SK-N-SH (cell line): ENCODE results near the gene ADORA2A. TPM values are rescaled to one million over a fixed set of nuclear protein-coding genes. Genes with fewer than 3 reads are reported as not detected.

Source experiments
- CTCF ChIA-PET: fragments of 300-600, 350-600 bp; formaldehyde crosslinking; extraction: SDS; loops from one replicate; lab custom pipeline; 2021; lab: Yijun Ruan, JAX
- POLR2A ChIA-PET: fragments of 350-600 bp; sonication (Branson Sonifier 250); formaldehyde crosslinking; extraction: SDS; loops from one replicate; lab custom pipeline; 2020; ENCODE audit warnings: antibody characterized with exemption, inconsistent platforms; lab: Yijun Ruan, JAX
- DNase-seq: peaks from one replicate; pipeline ENCODE4 v3.0.0; 2012
- H2AFZ ChIP-seq: fragments of 200-600 bp; sonication (generic); 2 replicates; pipeline ENCODE4 v1.8.1; 2016; ENCODE audit warnings: antibody characterized with exemption, mild to moderate bottlenecking, low read depth
- H3F3A ChIP-seq: fragments of 200-600 bp; sonication (generic); replicated peaks from 2 replicates; pipeline ENCODE3; 2016; ENCODE audit warnings: antibody characterized with exemption, mild to moderate bottlenecking; ENCODE audit not compliant: insufficient read depth
- H3K27ac ChIP-seq, 2 experiments: fragments of 200-500 bp in 1 of 2; fragments of 200-600 bp in 1 of 2; sonication (Bioruptor generic) in 1 of 2; sonication (generic), shearing (Covaris generic) in 1 of 2; 2 replicates each; pipeline versions ENCODE4 v1.5.1 to v1.6.1; 2014 to 2016; ENCODE audit warnings: low read depth in 2 of 2, inconsistent platforms in 1 of 2, low read length in 1 of 2, mild to moderate bottlenecking in 1 of 2, mixed read lengths in 1 of 2
- H3K27me3 ChIP-seq: fragments of 200-600 bp; sonication (generic), shearing (Covaris generic); 2 replicates; pipeline ENCODE4 v1.6.1; 2016; ENCODE audit warnings: mixed run types; ENCODE audit not compliant: insufficient read depth
- H3K36me3 ChIP-seq, 2 experiments: fragments of 200-500 bp in 1 of 2; fragments of 200-600 bp in 1 of 2; sonication (Bioruptor generic) in 1 of 2; sonication (generic) in 1 of 2; replicated peaks in 1 of 2; 2 replicates each; pipeline versions ENCODE3 to v1.5.1; 2014 to 2016; ENCODE audit warnings: low read length in 1 of 2, mild to moderate bottlenecking in 1 of 2; ENCODE audit not compliant: insufficient read depth in 2 of 2, control insufficient read depth in 1 of 2
- H3K4me1 ChIP-seq, 2 experiments: fragments of 200-500 bp in 1 of 2; fragments of 200-600 bp in 1 of 2; sonication (Bioruptor generic) in 1 of 2; sonication (generic), shearing (Covaris generic) in 1 of 2; 2 replicates each; pipeline versions ENCODE4 v1.5.1 to v1.6.1; 2014 to 2016; ENCODE audit warnings: low read depth in 1 of 2, low read length in 1 of 2, mixed run types in 1 of 2; ENCODE audit not compliant: insufficient read depth in 2 of 2, control insufficient read depth in 1 of 2
- H3K4me2 ChIP-seq: fragments of 200-600 bp; sonication (generic), shearing (Covaris generic); 2 replicates; pipeline ENCODE4 v1.6.1; 2017; ENCODE audit warnings: mixed run types
- H3K4me3 ChIP-seq, 2 experiments: fragments of 200-500 bp in 1 of 2; fragments of 200-600 bp in 1 of 2; sonication (Bioruptor generic) in 1 of 2; sonication (generic), shearing (Covaris generic) in 1 of 2; 2 replicates each; pipeline versions ENCODE4 v1.5.1 to v1.8.1; 2014 to 2016; ENCODE audit warnings: low read depth in 2 of 2, inconsistent platforms in 1 of 2, low read length in 1 of 2, mild to moderate bottlenecking in 1 of 2, mixed read lengths in 1 of 2, moderate library complexity in 1 of 2
- H3K79me2 ChIP-seq: fragments of 200-600 bp; sonication (generic); 2 replicates; pipeline ENCODE4 v1.8.1; 2017; ENCODE audit warnings: mild to moderate bottlenecking; ENCODE audit not compliant: insufficient read depth
- H3K9ac ChIP-seq: fragments of 200-600 bp; sonication (generic); 2 replicates; pipeline ENCODE4 v1.6.1; 2017; ENCODE audit warnings: mixed run types
- H3K9me2 ChIP-seq: fragments of 200-600 bp; sonication (generic); 2 replicates; pipeline ENCODE4 v1.6.1; 2017; ENCODE audit warnings: mixed run types
- H3K9me3 ChIP-seq: fragments of 200-600 bp; sonication (generic); 2 replicates; pipeline ENCODE4 v1.6.1; 2017; ENCODE audit warnings: mixed run types, mild to moderate bottlenecking, moderate library complexity
- H4K20me1 ChIP-seq: fragments of 200-600 bp; sonication (generic); 2 replicates; pipeline ENCODE4 v1.6.1; 2017; ENCODE audit warnings: mild to moderate bottlenecking, mixed run types; ENCODE audit not compliant: insufficient read depth
- ELF1 ChIP-seq: IDR thresholded peaks from 2 replicates; pipeline ENCODE4 v1.4.0; 2012
- EP300 ChIP-seq, 2 experiments: IDR thresholded peaks; 2 replicates each; pipeline versions ENCODE4 v1.4.0 to v1.6.1; 2012; ENCODE audit warnings: borderline replicate concordance in 1 of 2, low read depth in 1 of 2, low read length in 1 of 2
- EZH2phosphoT487 ChIP-seq: fragments of 200-600 bp; sonication (generic); IDR thresholded peaks from 2 replicates; pipeline ENCODE4 v1.6.1; 2017; ENCODE audit warnings: low read depth, mixed run types, mild to moderate bottlenecking, antibody characterized with exemption, moderate library complexity, borderline replicate concordance
- FOSL2 ChIP-seq: IDR thresholded peaks from 2 replicates; pipeline ENCODE4 v1.4.0; 2012; ENCODE audit warnings: low read depth, mild to moderate bottlenecking, moderate library complexity, borderline replicate concordance
- FOXJ3 ChIP-seq: sonication (generic); formaldehyde crosslinking; IDR thresholded peaks from 2 replicates; pipeline ENCODE4 v1.5.1; 2020; ENCODE audit warnings: mild to moderate bottlenecking, missing genetic modification reagents
- GABPA ChIP-seq: IDR thresholded peaks from 2 replicates; pipeline ENCODE4 v1.4.0; 2012; ENCODE audit warnings: low read depth, mild to moderate bottlenecking
- NFIC ChIP-seq: IDR thresholded peaks from 2 replicates; pipeline ENCODE4 v1.4.0; 2012; ENCODE audit warnings: borderline replicate concordance
- RAD21 ChIP-seq: IDR thresholded peaks from 2 replicates; pipeline ENCODE4 v1.6.1; 2012; ENCODE audit warnings: mild to moderate bottlenecking, low read length
- RCOR1 ChIP-seq: fragments of 150-350 bp; IDR thresholded peaks from 2 replicates; pipeline ENCODE4 v1.6.1; 2017; ENCODE audit warnings: antibody characterized with exemption, low read length
- SIN3A ChIP-seq: IDR thresholded peaks from 2 replicates; pipeline ENCODE4 v1.6.1; 2012; ENCODE audit warnings: low read depth, mild to moderate bottlenecking, low read length, moderate library complexity, borderline replicate concordance
- SMC3 ChIP-seq: IDR thresholded peaks from 2 replicates; pipeline ENCODE4 v1.6.1; 2012; ENCODE audit warnings: low read depth, low read length, improper control_type of control experiment
- TEAD4 ChIP-seq: IDR thresholded peaks from 2 replicates; pipeline ENCODE4 v1.4.0; 2012; ENCODE audit warnings: mild to moderate bottlenecking, borderline replicate concordance; ENCODE audit not compliant: insufficient read depth
- WGBS: methylation state at CpG from one replicate; pipeline ENCODE4 v1.1.6; 2017; ENCODE audit warnings: low lambda C conversion rate; 5-methylcytosine and 5-hydroxymethylcytosine counted together
- polyA plus RNA-seq, 3 experiments: library from polyadenylated mRNA; depleted of rRNA; stranded (reverse); fragments of >200 nt; gene quantifications; 2 replicates each; pipeline ENCODE4 v1.2.3, GENCODE V29; 2012
- TF ChIP-seq, protein P1 (sequence below): fragments of 200-600 bp; sonication (generic); IDR thresholded peaks from 2 replicates; pipeline ENCODE4 v1.6.1; 2017; ENCODE audit warnings: antibody characterized with exemption, mild to moderate bottlenecking, moderate library complexity
- TF ChIP-seq, protein P2 (sequence below): IDR thresholded peaks from 2 replicates; pipeline ENCODE4; 2012
- TF ChIP-seq, protein P3 (sequence below): IDR thresholded peaks from 2 replicates; pipeline ENCODE4 v1.4.0; 2012; ENCODE audit warnings: low read depth, borderline replicate concordance
- TF ChIP-seq, protein P4 (sequence below): IDR thresholded peaks from 2 replicates; pipeline ENCODE4 v1.4.0; 2012; ENCODE audit warnings: low read depth

Gene ADORA2A
- polyA plus RNA-seq, 1 of the 3 experiments (the other 2 are of a cell fraction), result 9.3 TPM

DNA sequence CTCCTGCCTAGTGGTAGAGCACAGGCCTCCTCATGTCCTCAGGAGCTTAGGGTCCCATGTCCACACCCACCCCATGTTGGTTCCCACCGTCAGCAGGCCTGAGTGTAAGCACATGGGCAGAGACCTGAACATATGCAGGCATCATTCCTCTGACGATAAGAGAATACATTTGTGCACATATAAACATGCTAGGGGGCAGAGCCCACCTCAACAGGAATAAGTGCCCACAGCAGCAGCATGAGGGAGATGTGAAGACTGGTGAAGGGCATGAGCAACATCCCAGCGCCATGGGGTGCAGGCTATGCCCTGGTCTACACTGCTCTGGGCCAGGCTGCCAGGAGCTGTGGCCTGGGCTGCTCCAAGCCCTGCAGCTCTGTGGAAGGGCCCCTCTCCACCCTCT is 16.9 kb downstream of the ADORA2A start:
- H3K9ac ChIP-seq, result no peak overlapping the region
- H4K20me1 ChIP-seq, result no peaks in the 10 kb centered on the region
- WGBS, result 94% methylated on average over 2 of the region's 3 CpGs
- H3K79me2 ChIP-seq, result no peaks in the 10 kb centered on the region
- peaks cover 0 to 2% of the 10 kb centered on the region in 2 experiments for H3K36me3 ChIP-seq
- peaks cover 16 to 83% of the 10 kb centered on the region in 2 experiments for H3K4me1 ChIP-seq
- H3K4me3 ChIP-seq, result no peak overlapping the region
- no peaks in the 10 kb centered on the region for H3K9me2 ChIP-seq
- H3K9me3 ChIP-seq, result no peaks in the 10 kb centered on the region
- peak overlapping the region in 1 of 2 experiments; percentile 97; a peak in 2 of 4 replicates for H3K27ac ChIP-seq
- TF ChIP-seq SIN3A, result no peak
- no peak for TF ChIP-seq GABPA
- no peak for TF ChIP-seq SMC3
- no peak for TF ChIP-seq NFIC
- no peak for TF ChIP-seq ELF1
- TF ChIP-seq, protein P1, sequence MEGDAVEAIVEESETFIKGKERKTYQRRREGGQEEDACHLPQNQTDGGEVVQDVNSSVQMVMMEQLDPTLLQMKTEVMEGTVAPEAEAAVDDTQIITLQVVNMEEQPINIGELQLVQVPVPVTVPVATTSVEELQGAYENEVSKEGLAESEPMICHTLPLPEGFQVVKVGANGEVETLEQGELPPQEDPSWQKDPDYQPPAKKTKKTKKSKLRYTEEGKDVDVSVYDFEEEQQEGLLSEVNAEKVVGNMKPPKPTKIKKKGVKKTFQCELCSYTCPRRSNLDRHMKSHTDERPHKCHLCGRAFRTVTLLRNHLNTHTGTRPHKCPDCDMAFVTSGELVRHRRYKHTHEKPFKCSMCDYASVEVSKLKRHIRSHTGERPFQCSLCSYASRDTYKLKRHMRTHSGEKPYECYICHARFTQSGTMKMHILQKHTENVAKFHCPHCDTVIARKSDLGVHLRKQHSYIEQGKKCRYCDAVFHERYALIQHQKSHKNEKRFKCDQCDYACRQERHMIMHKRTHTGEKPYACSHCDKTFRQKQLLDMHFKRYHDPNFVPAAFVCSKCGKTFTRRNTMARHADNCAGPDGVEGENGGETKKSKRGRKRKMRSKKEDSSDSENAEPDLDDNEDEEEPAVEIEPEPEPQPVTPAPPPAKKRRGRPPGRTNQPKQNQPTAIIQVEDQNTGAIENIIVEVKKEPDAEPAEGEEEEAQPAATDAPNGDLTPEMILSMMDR, result no peak
- no peak for TF ChIP-seq TEAD4
- TF ChIP-seq, protein P2, sequence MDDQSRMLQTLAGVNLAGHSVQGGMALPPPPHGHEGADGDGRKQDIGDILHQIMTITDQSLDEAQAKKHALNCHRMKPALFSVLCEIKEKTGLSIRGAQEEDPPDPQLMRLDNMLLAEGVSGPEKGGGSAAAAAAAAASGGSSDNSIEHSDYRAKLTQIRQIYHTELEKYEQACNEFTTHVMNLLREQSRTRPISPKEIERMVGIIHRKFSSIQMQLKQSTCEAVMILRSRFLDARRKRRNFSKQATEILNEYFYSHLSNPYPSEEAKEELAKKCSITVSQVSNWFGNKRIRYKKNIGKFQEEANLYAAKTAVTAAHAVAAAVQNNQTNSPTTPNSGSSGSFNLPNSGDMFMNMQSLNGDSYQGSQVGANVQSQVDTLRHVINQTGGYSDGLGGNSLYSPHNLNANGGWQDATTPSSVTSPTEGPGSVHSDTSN, result no peak
- TF ChIP-seq RAD21, result no peak
- H3F3A ChIP-seq, result no peaks in the 10 kb centered on the region
- DNase-seq, result no peak
- no peak overlapping the region for H3K4me2 ChIP-seq
- H3K27me3 ChIP-seq, result no peaks in the 10 kb centered on the region
- ChIA-PET POLR2A (interaction anchor here (1.1 kb wide), 1 partner anchor 37 kb away, joined by 3 read pairs; no protein-coding TSS in a partner anchor), CTCF (interaction anchor here (1.0 to 1.4 kb wide), 6 partner anchors 9 to 77 kb away, joined by 3 to 4 read pairs (median 4); no protein-coding TSS in a partner anchor)
- no peak overlapping the region for H2AFZ ChIP-seq

DNA sequence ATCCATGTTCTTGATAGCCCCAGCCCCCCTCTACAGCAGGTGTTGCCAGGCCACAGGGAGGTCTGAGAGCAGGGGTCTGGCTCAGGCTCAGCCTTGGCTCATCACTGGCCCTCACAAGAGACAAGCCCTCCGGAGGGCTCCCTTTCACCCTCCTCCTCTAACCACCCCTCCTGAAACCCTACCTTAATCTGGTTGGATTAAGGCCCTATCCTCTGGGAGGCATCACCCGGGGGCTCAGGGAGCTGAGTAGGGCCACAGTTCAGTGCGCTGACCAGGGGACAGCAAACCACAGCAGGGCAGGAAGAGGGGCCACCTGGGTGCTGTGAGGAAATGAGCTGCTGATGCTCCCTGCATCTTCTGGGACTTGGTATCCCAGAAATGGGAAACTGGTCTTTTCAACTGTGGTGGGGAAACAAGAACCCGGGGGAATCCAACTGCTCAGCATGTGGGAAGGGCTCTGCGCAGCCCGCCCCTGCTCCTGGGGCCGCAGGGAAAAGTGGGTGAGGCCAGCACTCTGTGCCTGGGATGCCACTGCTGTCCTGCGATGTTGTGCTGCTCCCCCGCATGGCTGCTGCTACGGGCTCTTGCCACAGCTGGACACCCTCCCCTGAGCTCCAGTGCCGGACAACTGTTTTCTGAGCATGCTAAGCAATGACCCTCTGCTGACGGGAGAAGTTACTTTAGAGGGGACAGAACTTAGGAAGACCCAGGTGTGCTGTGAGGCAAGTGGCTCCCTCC is 17.5 kb downstream of the ADORA2A start:
- no peaks in the 10 kb centered on the region for H3K9me3 ChIP-seq

More for the DNA sequence above, 17.5 kb downstream of the ADORA2A start:
- DNase-seq, result peak; percentile 61
- Histone ChIP-seq H3K9ac (no peak overlapping the region), H3K4me1 (peaks cover 20 to 84% of the 10 kb centered on the region in 2 experiments), H3K27ac (peak overlapping the region in 1 of 2 experiments; percentile 97; a peak in 2 of 4 replicates), H3K4me3 (no peak overlapping the region), H3F3A (no peaks in the 10 kb centered on the region), H3K4me2 (peak overlapping the region; percentile 47; the same call in 1 of the 2 replicates), H3K27me3 (no peaks in the 10 kb centered on the region), H2AFZ (no peak overlapping the region), H4K20me1 (no peaks in the 10 kb centered on the region), H3K9me2 (no peaks in the 10 kb centered on the region), H3K36me3 (peaks cover 0 to 2% of the 10 kb centered on the region in 2 experiments), H3K79me2 (no peaks in the 10 kb centered on the region)
- TF ChIP-seq, protein P3, sequence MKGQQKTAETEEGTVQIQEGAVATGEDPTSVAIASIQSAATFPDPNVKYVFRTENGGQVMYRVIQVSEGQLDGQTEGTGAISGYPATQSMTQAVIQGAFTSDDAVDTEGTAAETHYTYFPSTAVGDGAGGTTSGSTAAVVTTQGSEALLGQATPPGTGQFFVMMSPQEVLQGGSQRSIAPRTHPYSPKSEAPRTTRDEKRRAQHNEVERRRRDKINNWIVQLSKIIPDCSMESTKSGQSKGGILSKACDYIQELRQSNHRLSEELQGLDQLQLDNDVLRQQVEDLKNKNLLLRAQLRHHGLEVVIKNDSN, result no peak
- TF ChIP-seq, protein P4, sequence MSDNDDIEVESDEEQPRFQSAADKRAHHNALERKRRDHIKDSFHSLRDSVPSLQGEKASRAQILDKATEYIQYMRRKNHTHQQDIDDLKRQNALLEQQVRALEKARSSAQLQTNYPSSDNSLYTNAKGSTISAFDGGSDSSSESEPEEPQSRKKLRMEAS, result no peak
- no peak for TF ChIP-seq RCOR1
- TF ChIP-seq EP300 (IDR thresholded peaks at IDR 0.05; ENCODE audit: borderline replicate concordance in 1 of 2, low read depth in 1 of 2, low read length in 1 of 2), result peak in 1 of 2 experiments; percentile 80; a peak in 2 of 4 replicates
- no peak for TF ChIP-seq FOXJ3 (CRISPR knock-in tag)
- TF ChIP-seq FOSL2, result no peak
- no peak for TF ChIP-seq EZH2phosphoT487
- peak; percentile 19; the same call in 1 of the 2 replicates for TF ChIP-seq RAD21
- POLR2A ChIA-PET, result interaction anchor here (0.7 to 1.1 kb wide), 2 partner anchors 38 to 450 kb away, joined by 3 read pairs; no protein-coding TSS in a partner anchor
- 78% methylated on average over 6 of the region's 12 CpGs for WGBS
- CTCF ChIA-PET, result interaction anchor here (1.0 to 2.3 kb wide), 5 partner anchors 11 to 77 kb away, joined by 3 to 7 read pairs (median 4); no protein-coding TSS in a partner anchor
